ENCODE results near the gene NPIPB5. TPM values are rescaled to one million over a fixed set of nuclear protein-coding genes. Genes with fewer than 3 reads are reported as not detected.
"Not testable (repeated sequence)": the region's sequence is repeated elsewhere in the genome, so short reads cannot be mapped to it uniquely, and the experiment has no call there.

Gene NPIPB5
- 120 TPM for polyA plus RNA-seq (ENCODE audit: insufficient read length)

DNA sequence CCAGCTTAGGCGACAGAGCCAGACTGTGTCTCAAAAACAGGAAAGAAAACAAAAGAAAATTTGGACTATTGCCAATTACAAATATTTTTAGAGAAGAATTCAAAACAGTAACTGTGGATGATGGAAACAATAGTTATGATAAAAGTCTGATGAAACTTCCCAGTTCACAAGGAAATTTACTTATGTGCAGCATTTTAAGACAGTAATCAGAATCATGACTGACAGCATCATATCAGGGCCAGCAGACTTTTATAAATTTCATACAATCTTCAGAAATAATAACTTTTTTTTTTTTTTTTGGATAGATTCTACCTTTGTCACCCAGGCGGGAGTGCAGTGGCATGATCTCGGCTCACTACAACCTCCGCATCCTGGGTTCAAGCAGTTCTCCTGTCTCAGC is at the start of gene NPIPB5:
Gene NPIPB5 (plus strand): TSS at position 301 of the 400 bp plus-strand sequence. CDS start 2,911 bp downstream, outside the sequence.
- DNase-seq, result not testable (repeated sequence)

DNA sequence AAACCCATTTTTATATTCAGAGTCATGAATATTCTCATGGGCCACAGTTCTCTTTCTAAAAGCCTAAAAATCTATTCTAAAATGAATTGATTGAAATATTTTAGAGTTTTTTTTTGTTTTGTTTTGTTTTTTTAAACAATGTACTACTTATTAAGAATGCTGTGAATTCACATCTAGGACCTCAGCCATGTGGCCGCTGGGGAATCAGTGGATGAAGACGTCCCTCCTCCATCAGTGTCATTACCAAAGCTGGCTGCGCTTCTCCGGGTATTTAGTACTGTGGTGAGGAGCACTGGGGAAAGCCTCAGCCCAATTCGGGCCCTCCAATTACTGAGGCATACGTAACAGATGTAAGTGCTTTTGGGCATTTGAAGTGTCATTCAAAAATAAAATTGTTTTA is 41.8 kb upstream of the NPIPB5 start:
- not testable (repeated sequence) for DNase-seq

DNA sequence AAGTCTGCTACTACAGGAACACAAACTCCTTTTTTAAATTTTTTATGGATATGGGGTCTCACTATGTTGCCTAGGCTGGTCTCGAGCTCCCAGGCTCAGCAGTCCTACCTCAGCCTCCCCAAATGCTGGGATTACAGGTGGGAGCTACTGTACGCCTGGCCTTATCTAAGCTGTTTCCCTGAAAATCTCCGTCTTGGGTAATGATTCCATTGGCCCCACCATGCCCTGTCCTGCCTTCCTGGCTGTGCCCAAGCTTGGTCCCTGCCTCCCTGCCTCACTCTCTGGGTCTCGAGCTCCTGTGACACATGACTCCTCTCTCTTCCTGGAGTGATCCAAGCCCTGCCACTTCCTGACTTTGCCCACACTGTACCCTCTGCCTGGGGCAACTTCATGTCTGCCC is 27.3 kb downstream of the NPIPB5 start:
- not testable (repeated sequence) for DNase-seq

DNA sequence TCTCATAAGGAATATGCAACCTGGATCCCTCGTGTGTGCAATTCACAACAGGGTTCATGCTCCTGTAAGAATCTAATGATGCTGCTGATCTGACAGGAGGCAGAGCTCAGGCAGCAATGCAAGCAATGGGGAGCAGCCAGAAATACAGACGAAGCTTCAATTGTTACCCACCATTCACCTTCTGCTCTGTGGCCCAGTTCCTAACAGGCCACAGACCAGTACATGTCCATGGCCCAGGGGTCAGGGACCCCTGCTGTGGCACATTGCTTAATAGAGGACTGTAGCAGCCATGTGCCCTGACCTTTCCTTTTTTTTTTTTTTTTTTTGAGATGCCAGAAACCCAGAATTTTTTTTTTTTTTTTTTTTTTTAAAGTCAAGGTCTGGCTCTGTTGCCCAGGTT is 34.1 kb downstream of the NPIPB5 start:
- DNase-seq, result not testable (repeated sequence)

DNA sequence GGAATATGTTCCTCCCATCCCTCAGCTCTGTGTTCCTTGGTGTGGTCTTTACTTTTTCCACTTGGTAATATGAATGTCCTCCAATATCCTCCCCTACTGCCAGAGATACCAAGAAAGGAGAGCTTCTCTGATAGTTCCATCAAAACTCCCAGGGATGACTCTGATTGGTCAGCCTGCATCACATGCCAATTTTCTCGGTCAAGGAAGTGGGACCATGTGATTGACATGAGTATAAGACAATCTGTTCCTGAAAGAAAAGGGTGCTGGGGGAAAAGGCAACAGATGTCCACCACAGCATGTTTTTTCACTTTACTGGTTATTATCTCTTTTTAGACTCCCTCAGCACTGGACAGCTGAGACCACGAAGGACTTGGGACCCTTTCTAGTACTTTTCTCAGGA is 35.9 kb downstream of the NPIPB5 start:
- DNase-seq, result not testable (repeated sequence)

DNA sequence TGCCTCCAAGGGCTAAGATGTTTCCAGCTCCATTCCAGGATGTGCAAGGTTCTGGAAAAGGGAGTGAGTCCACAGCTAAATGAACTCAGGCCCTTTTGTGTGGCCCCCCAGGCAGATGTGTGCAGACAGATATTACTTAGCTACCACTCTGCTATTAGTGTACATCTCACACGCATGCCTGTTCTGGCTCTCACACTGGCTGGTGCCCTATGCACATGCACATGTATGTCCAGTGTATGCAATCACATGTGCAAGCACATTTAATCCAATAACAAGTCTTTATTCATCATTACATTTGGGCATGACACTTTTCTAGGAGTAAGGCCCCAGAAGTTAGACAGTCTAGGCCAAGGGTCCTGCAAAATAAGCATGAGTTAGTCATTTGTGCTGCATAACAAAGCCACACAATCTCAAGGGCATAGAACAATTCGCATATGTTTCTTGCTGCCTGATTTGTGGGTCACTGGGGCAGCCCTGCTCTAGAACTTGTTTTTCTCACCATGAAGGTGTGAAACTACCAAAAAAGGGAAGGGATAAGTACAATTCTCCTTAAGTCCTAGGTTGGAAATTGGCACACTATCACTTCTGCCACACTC is 36.6 kb downstream of the NPIPB5 start:
- DNase-seq, result not testable (repeated sequence)

DNA sequence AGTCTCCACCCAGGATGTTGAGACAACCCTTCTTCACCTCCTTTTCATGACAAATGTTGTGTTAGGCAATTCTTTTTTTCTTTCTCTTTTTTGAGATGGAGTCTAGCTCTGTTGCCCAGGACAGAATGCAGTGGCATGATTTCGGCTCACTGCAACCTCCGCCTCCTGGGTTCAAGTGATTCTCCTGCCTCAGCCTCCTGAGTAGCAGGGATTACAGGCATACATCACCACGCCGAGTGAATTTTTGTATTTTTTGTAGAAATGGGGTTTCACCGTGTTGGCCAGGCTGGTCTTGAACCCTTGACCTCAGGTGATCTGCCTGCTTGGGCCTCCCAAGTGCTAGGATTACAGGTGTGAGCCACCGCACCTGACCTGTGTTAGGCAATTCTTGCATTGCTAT is 39.2 kb downstream of the NPIPB5 start:
- DNase-seq, result not testable (repeated sequence)

DNA sequence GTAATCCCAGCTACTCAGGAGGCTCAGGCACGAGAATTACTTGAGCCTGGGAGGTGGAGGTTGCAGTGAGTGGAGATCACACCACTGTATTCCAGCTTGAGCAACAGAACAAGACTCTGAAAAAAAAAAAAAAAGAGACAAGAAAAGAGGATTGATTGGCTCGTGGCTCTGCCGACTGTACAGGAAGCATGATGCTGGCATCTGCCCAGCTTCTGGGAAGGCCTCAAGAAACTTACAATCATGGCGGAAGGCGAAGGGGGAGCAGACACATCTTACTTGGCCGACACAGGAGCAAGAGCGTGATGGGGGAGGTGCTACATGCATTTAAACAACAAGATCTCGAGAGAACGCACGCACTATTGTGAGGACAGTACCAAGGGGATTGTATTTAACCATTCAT is 40.5 kb downstream of the NPIPB5 start:
- not testable (repeated sequence) for DNase-seq

DNA sequence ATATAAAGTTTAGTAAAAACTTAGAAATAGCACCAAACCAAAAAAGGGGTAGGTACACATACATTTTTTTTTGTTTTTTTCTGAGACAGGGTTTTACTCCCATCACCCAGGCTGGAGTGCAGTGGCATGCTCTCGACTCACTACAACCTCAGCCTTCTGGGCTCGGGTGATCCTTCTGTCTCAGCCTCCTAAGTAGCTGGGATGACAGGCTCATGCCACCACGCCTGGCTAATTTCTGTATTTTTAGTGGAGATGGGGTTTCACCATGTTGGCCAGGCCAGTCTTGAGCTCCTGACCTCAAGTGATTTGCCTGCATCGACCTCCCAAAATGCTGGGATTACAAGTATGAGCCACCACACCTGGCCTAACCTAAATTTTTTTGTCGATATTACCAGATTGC is 41.0 kb downstream of the NPIPB5 start:
- not testable (repeated sequence) for DNase-seq

DNA sequence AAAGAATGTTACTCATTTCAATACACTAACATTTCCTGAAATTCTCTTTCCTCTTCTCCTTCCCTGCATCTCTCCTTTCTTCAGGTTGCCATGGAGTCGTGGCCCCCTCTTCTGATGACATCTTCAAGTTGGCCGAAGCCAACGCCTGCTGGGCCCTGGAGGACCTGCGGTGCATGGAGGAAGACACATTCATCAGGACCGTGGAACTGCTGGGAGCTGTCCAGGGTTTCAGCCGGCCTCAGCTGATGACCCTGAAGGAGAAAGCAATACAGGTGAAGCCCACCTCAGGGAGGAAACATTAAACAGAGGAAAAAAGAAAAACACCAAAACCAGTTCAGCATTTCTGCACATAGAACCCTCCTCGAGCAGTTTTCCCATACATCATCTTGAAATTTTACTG is 46.1 kb downstream of the NPIPB5 start:
- DNase-seq, result not testable (repeated sequence)

Other genes starting within 250 kb of the NPIPB5 start
- gene POLR3E, start 213.5 kb upstream of the NPIPB5 start, polyA plus RNA-seq (ENCODE audit: insufficient read length), result 42.5 TPM
- gene CDR2, start 136.3 kb upstream of the NPIPB5 start, polyA plus RNA-seq (ENCODE audit: insufficient read length), result 14.2 TPM

All from hindlimb muscle (tissue), 1 donor.